ENCODE results near the gene ERI2. TPM values are rescaled to one million over a fixed set of nuclear protein-coding genes. Genes with fewer than 3 reads are reported as not detected.
A peak's percentile ranks its signal among the peaks of the same experiment; 100 is the strongest.

Gene ERI2
- total and polyA plus RNA-seq, 2 of the 13 experiments (the other 11 are each of a cell fraction or from before 2014, with no cell fraction given) = 17.4 to 41.3 TPM

- TF ChIP-seq SNAPC5 (CRISPR knock-in tag; IDR thresholded peaks at IDR 0.05; ENCODE audit: borderline replicate concordance) = peak; percentile 97
- TF ChIP-seq ZNF569 (CRISPR knock-in tag; IDR thresholded peaks at IDR 0.05; ENCODE audit: borderline replicate concordance) = peak; percentile 99
- peak; percentile 81; the same call in 1 of the 2 replicates for TF ChIP-seq ZNF431 (CRISPR knock-in tag; IDR thresholded peaks at IDR 0.05; ENCODE audit: borderline replicate concordance, low read depth)
- TF ChIP-seq SIN3A (IDR thresholded peaks at IDR 0.05; ENCODE audit: borderline replicate concordance, low read depth, low read length) = peak; percentile 99
- no peak for TF ChIP-seq JARID2 (CRISPR knock-in tag; IDR thresholded peaks at IDR 0.05; ENCODE audit: insufficient replicate concordance)
- TF ChIP-seq NCOA1 (CRISPR knock-in tag; IDR thresholded peaks at IDR 0.05) = peak; percentile 97
- peak; percentile 49; the same call in 1 of the 2 replicates for TF ChIP-seq KDM1A (CRISPR knock-in tag; IDR thresholded peaks at IDR 0.05)
- TF ChIP-seq ATAD3A (CRISPR knock-in tag; IDR thresholded peaks at IDR 0.05) = 0 out of 2 replicates have a peak, but pooled peaks have one; percentile 77
- peak; percentile 94 for TF ChIP-seq ZNF589 (CRISPR knock-in tag; conservative IDR thresholded peaks at IDR 0.05)
- TF ChIP-seq EP300 (IDR thresholded peaks at IDR 0.05; ENCODE audit: low read depth in 2 of 2, low read length in 2 of 2) = peak; percentile 37 to 52; a peak in 1 of 4 replicates
- TF ChIP-seq EP300 (CRISPR knock-in tag; IDR thresholded peaks at IDR 0.05; ENCODE audit: borderline replicate concordance) = no peak; the same call in 1 of the 2 replicates
- no peak for TF ChIP-seq SP1 (IDR thresholded peaks at IDR 0.05)
- TF ChIP-seq SP1 (CRISPR knock-in tag; IDR thresholded peaks at IDR 0.05) = peak; percentile 12; the same call in 1 of the 2 replicates
- peak; percentile 98 for TF ChIP-seq TIGD3 (CRISPR knock-in tag; IDR thresholded peaks at IDR 0.05; ENCODE audit: borderline replicate concordance)
- TF ChIP-seq ZSCAN29 (CRISPR knock-in tag; conservative IDR thresholded peaks at IDR 0.05) = peak; percentile 98
- TF ChIP-seq KDM2A (CRISPR knock-in tag; IDR thresholded peaks at IDR 0.05; ENCODE audit: borderline replicate concordance, low read depth) = peak; percentile 96
- TF ChIP-seq GABPA (IDR thresholded peaks at IDR 0.05; ENCODE audit: low read depth, low read length) = peak; percentile 95
- peak; percentile 100 for TF ChIP-seq GABPA (CRISPR knock-in tag; IDR thresholded peaks at IDR 0.05; ENCODE audit: low read depth)
- TF ChIP-seq DMAP1 (CRISPR knock-in tag; IDR thresholded peaks at IDR 0.05) = peak; percentile 99
- TF ChIP-seq ZNF124 (CRISPR knock-in tag; IDR thresholded peaks at IDR 0.05) = peak; percentile 91
- peak; percentile 83 for TF ChIP-seq NAIF1 (CRISPR knock-in tag; IDR thresholded peaks at IDR 0.05; ENCODE audit: borderline replicate concordance)
- peak; percentile 89; the same call in 1 of the 2 replicates for TF ChIP-seq ZNF260 (CRISPR knock-in tag; IDR thresholded peaks at IDR 0.05; ENCODE audit: borderline replicate concordance, low read depth)
- TF ChIP-seq ZNF362 (CRISPR knock-in tag; IDR thresholded peaks at IDR 0.05; ENCODE audit: borderline replicate concordance) = peak; percentile 54; the same call in 1 of the 2 replicates
- peak; percentile 88 for TF ChIP-seq DRAP1 (CRISPR knock-in tag; IDR thresholded peaks at IDR 0.05)
- peak; percentile 94; the same call in 1 of the 2 replicates for TF ChIP-seq ZNF337 (CRISPR knock-in tag; IDR thresholded peaks at IDR 0.05; ENCODE audit: borderline replicate concordance, low read depth)
These were observed at the start of gene ERI2, which contains the start of gene REXO5 (continued) for GRCh38 chr16:20806168-20807050.

Data from HepG2 (cell line).